Islet precursor cell (in vitro differentiated cells): ENCODE data around the gene TSBP1.

Experiments
- DNase-seq: peaks from one replicate; pipeline ENCODE4 v3.0.0-alpha.2; 2018

TSBP1 gene, protein sequence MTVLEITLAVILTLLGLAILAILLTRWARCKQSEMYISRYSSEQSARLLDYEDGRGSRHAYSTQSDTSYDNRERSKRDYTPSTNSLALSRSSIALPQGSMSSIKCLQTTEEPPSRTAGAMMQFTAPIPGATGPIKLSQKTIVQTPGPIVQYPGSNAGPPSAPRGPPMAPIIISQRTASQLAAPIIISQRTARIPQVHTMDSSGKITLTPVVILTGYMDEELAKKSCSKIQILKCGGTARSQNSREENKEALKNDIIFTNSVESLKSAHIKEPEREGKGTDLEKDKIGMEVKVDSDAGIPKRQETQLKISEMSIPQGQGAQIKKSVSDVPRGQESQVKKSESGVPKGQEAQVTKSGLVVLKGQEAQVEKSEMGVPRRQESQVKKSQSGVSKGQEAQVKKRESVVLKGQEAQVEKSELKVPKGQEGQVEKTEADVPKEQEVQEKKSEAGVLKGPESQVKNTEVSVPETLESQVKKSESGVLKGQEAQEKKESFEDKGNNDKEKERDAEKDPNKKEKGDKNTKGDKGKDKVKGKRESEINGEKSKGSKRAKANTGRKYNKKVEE

DNA sequence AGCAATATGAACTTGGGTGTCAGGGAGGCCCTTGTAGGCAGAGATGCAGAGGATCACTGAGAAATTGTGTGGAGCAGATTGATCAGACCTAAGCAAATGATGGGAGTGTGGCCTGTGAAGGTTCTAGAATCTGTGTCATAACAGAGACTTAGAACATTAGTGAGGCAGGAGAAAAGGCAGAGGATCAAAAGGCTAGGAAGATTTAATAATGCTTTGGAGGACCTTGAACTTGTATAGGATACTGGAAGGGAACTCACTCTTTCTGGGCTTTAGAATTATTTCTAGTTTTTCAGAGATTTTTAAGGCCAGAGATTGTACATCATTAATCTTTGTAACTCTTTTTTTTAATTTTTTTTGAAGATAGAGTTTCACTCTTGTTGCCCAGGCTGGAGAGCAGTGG is at the start of gene TSBP1:
TSBP1 (minus strand) TSS at position 101 of the 400 bp plus-strand sequence. CDS start 197 bp downstream, outside the sequence.
- no peak for DNase-seq

GRCh38 chr6:32416036-32416435 is 44.3 kb upstream of the TSBP1 start:
- DNase-seq = no peak

DNA sequence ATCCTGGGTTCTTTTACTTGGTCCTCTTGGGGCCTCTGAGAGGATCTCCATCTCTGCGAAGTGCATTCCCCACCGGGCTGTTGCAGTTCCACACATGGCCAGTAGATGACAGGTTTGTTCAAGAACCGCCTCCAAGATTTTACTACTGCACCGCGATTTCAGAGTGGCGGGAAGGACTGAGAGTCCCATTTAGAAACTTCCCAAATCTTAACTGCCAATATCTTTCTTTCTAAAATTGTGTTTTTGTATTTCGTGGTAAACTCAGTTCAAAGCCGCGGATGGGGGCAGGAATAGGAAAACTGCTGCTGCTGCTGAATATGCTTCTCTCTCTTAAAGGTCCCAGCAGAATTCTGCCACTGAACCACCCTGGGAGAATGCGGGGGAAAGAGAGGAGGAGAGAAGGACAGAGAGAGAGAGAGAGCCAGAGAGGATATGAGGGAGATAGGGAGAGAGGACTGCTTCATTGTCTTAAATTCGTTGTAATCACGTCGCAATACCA is 43.9 kb upstream of the TSBP1 start:
- DNase-seq = peak; percentile 82

DNA sequence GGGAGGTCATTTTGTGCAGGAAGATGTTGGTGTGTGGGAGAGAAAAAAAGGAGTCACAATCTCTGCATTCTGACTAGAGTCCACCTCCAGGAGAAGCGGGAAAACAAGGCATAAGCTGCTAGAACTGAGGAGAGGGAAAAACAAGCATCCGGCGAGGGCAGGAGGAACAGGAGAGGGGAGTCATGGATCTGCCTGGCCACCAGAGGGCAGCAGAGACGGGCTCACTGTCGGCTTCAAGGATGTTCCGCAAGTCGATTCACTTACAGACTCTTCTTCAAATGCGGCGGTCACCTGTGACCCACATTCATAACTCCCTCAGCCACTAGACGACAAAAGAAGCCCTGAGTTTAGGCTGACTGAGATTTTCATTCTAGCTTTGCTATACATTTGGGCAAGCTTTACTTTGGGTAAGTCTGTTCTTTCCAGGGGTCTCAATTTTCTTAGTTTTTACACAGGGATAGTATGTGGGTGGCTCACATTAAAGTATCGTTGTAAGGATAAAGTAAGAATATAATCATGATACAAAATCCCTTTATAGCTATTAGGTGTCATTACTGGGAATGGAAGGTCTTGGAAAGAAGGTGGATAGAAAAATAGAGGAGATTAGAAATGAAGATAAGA is 41.8 kb upstream of the TSBP1 start:
- peak; percentile 90 for DNase-seq

GRCh38 chr6:32411566-32412327 is 40.0 kb upstream of the TSBP1 start:
- no peak for DNase-seq

- no peak for DNase-seq
Observed at GRCh38 chr6:32410906-32411305, 39.2 kb upstream of the TSBP1 start.

GRCh38 chr6:32406857-32407256 is 35.2 kb upstream of the TSBP1 start, which contains the start of gene BTNL2:
Gene BTNL2, minus strand, starts transcription at chr6:32407181. Its CDS starts 58 bp downstream, at chr6:32407123.
- no peak for DNase-seq

- DNase-seq = no peak
Observed at GRCh38 chr6:32406197-32406596, 34.5 kb upstream of the TSBP1 start.

DNA sequence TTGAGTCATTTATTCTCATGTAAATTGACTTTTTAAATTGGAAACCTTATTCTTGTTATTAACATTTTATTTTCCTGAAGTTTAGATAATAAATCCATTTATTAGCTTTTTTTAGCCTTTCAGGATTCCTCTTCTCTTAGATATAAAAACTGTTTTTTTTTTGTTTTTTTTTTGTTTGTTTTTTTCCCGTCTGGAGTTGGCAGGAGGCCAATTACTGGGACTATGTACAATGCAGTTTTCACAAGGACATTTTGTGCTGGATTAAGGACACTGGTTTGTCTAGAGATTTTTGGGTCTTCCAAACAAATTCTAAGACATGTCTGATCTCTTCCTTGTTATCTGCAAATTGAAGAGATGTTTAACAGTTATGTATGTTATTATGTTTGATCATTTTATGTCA is 34.0 kb upstream of the TSBP1 start:
- no peak for DNase-seq

GRCh38 chr6:32402812-32403211 is 31.1 kb upstream of the TSBP1 start:
- DNase-seq = no peak

DNA sequence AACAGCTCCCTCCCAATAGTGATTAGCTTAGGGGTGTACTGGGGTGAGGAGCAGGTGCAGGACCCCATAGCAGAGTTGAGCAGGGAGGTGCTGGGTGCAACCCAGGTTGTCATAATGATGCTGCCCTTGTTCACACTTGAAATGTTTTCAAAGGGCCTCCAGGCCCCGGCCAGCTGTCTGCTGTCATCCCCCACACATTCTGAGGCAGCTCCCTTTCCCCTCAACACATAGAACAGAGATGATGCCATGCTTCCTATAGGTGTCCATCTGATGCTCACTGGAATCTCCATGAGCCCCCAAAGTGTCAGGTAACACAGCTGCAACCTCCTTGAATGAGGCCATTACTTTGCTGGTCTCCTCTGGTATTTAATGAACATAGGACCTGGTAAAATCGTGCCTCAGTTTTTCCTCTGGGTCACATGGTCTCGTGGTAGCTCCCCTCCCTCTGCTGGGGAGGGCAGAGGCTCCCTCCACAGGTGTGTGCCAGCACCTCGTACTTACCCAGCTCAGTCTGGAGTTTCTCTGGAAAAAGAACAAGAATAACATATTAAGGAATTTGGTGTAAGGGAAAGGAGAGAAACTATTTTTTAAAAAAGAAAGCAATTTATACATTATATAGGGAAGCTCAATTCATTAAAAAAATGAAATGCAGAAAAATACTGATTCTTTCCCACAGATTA is 29.7 kb upstream of the TSBP1 start:
- DNase-seq = no peak

- DNase-seq = no peak
Observed at GRCh38 chr6:32397252-32397920, 25.7 kb upstream of the TSBP1 start.

GRCh38 chr6:32396028-32396427 is 24.3 kb upstream of the TSBP1 start:
- no peak for DNase-seq

DNA sequence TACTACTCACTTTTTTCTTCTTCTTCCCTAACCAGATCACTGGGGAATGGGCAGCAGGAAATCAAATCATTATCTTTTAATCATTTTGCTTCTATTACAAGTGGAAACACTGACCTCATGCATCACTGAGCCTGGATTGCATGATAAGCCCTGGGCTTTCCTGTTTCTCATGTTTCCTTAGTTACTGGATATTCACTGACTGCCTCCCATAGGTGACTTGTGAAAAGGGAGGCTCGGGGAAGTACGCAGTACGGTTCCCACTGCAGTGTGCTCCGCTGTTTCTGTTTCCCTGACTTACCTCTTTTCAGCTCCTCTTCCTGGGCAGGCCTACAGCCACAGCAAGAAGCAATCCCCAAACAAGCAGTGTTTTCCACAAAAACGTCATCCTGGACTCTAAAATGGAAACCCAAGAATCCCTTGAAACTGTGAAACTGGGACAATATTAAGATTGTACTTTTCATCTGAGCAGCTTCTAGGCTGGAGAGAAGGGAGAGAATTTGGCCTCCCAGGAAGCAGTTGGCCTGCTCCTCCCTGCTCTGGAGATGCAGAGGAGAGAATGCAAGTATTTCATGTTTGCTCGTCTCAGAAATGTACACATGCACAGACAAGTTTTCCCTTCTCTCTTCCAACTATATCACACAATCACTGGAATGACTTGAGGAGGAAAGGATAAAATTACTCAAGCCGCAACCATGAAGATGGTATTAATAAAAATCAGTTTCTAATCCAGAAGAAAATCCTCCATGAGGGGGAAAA is 22.1 kb upstream of the TSBP1 start:
- no peak for DNase-seq

- no peak for DNase-seq
Observed at GRCh38 chr6:32391505-32391904, 19.8 kb upstream of the TSBP1 start.

DNA sequence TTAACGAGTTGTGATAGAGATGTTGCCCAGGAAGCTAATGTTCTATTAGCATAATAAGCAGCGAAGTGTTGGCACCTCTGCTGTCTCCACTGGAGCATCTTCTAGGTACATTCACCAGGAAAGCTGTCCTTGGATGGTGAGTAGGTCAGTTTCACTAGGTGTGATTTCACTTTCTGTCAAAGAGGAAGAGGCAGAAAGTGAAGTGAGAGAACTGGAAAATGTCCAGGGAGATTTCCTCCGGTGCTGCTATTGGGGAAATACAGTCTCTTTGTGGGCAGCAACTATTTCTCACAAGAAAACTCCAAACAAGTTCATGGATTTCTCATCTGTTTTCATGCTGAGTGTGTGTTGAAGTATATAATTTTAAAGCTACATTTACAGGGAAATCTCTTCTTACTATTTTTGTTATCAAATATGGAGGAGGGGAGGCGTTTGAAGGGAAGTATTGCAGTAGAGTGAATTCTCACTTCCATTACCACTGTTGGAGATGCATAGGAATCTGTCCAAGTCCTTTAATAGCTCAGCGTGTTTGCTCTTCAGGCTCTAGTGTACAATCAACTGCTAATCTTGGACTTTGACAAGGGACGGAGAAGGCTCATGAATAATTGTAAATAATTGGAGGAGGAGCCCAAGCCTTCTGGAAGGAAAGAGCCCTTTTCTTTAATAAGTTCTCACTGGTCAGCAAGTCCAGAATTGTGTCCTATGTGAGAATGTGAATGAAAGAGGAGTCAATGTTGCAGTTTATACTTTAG is 16.1 kb upstream of the TSBP1 start:
- DNase-seq = no peak

- DNase-seq = no peak
Observed at GRCh38 chr6:32386040-32386439, 14.3 kb upstream of the TSBP1 start.

- DNase-seq = no peak
Observed at GRCh38 chr6:32382757-32383420, 11.2 kb upstream of the TSBP1 start.

GRCh38 chr6:32379545-32379944 is 7.8 kb upstream of the TSBP1 start:
- DNase-seq = no peak
